GM18870 (cell line): Measurements from ENCODE around the gene GFOD1.
A peak's percentile ranks its signal among the peaks of the same experiment; 100 is the strongest.
"Not testable (repeated sequence)": the region's sequence is repeated elsewhere in the genome, so short reads cannot be mapped to it uniquely, and the experiment has no call there.

Experiments used
- ATAC-seq: cut with Tn5 transposase; IDR thresholded peaks from one replicate; pipeline ENCODE4 v1.9.1; 2021; ENCODE audit warnings: moderate library complexity; ENCODE audit not compliant: unreplicated experiment

Gene GFOD1

DNA sequence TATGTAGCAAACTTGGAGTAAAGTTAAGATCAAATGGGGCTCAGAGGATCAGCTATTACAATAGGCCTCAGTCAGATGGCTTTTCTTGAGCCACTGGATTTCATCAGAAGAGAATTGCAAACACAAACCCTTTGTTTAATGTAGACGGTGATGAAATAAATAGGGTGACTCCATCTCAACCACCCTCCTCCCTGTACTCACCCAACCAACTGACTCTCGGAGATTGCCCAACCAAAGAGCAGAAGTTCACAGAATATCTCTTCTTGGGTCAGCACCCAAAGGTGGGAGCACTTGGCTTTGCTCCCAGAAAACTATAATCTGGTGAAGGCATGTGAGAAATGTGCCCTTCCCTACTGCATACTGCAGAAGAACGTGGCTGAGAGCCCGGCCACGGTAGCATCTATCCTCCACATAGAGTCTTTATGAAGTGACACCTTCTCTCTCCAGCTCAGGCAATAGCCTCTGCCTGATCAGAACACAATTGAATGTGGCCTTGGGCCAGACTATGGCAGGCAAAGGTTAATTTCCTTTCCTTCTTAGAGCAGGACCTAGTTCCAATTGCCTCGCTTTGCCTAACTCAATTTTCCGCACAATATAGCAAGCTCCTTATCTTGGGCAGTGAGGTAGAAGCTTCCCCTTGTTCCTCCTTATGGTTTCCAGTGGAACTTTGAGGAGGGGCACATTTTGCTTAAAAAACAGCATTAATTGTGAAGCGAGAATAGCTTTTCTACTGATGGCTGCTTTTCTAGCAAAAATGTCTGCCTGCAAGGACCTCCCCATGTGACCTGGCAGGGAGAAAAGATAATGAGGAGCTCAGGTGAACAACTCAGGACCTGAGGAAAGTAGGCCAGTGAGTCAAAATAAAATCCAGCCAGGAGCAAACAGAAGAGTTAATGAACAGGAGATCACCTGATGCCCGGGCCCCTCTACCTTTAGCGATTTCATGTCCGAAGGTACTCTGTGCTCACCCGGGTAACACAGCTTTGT is 79.4 kb downstream of the GFOD1 start:
- ATAC-seq: no peak

DNA sequence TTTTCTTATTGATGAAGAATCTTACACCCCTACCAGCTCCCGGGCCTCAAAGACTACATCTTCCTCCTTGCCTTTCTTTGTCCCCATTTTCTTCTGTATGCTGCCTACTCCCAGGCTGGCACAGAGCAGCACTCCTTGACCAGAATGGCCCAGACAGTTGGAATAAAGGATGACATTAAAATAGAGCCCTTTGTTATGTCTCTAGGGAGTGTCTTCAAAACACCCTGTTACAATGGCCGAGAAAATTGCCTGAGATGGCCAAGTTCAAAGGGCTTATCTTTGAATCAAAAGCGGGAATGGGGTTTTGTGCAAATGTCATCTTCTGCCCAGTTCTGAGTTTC is 80.1 kb downstream of the GFOD1 start:
- ATAC-seq: no peak

DNA sequence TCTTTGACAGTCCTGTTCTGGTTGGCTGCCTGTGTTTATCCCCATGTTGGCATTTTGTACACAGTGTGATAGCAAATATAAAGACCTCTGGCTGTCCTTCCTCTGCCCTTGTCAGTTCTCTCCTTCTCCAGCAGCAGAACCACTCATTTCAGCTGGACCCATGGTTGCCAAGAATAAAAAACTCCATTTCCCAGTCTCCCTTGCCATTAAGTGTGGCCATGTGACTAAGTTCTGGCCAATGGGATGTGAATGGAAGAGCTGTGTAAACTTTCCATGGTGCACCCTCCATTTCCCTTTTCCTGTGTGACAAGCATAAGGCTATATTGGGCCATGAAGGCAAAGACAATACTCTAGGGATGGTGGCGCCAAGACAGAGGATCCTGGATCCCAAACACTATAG is 80.6 kb downstream of the GFOD1 start:
- ATAC-seq: no peak

DNA sequence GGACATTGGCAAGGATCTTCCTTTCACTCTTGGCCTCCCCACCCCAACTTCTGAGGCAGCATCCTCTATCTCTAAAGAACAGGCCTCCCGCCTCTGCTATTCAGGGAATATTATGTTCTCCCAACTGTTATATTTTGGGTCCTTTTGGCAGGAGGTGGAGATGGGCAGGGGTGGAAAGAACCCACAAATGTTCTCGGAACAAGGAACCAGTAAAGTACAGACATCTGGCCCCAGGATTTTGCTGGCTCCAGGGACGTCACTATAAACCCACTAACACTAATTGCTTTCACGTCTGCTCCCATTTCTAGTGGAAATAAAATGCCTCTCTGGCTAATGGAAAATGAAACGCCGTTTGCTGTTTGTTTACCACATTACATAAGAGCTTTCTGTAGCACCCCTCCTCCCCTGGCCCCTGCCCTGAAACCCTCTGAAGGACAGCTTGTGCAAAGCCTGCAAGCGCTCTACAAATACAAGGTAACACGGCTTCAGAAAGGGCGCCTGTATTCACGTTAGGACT is 81.4 kb downstream of the GFOD1 start:
- no peak for ATAC-seq

DNA sequence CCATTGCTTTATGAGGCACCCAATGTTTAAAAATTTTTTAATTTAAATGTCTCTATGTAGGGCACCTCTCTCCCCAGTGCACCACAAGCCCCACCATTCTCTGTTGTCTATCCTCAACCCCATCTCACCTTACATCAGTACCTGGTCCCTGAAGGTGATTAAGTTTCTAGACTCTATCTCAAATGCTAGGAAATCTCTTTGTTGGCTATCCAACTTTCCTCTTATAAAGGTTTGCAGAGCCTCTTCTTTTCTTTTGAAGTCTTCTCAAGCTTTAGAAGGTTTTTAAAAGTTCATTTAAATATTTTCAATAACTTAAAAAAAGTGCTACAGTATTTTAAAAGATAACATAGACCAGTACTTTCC is 82.5 kb downstream of the GFOD1 start:
- ATAC-seq: no peak

DNA sequence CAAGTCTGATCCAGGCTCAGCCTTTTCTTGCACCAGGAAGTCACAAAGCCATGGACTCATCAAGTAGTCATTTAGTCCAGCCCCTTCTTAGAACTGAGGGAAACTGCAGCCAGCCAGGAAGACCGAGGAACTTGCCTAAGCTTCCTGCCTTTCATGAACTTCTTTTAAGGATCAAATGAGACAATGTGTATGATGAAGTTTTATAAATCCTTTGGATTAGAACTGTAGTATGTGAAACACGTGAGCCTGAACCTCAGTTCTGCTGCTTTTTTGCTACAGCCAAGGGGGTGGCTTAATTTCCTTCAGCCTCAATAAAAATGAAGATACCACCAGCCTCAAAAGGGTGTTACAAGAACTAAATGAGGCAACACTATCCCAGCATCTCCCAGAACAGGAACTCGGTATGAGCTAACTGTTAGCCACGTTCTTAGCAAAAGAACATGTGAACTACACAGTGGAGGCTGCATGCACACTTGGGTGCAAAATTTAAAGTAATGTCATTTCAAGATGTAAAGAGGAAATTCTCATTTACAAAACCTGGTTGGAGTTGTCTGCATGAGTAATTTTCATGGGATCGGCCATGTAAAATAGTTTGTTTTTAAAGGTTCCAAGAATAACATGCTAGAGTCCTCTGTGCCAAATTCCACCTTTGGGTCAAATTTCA is 83.0 kb downstream of the GFOD1 start:
- no peak for ATAC-seq

DNA sequence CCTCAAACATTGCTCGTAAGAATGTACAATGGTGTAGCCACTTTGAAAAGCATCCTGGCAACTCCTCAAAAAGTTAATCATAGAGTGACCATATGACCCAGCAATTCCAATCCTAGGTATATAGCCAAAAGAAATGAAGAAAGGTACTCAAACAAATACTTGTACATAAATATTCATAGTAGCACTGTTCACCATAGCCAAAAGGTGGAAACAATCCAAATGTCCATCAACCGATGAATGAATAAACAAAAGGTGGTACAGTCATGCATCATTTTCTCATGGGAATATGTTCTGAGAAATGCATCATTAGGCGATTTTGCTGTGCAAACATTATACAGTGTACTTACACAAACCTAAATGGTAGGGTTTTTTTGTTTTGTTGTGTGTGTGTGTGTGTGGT is 84.7 kb downstream of the GFOD1 start:
- no peak for ATAC-seq

DNA sequence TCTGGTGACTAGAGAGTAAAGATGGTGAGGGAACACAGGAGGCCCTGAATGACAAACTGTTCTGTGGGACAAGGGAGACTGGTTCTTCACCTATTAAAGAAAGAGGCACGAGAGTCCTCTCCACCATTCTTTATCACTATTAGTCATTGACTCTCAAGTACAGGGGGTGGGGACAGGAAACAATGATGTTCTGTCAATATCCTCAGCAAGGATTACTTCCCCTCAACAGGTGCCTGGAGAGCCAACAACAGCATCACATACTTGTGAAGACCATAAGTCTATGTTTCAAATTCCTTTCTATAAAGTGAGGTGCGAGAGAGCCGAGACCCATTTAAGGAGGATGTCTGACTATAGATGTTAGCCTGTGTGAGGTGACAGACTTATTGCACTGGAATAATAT is 86.6 kb downstream of the GFOD1 start:
- ATAC-seq: no peak

DNA sequence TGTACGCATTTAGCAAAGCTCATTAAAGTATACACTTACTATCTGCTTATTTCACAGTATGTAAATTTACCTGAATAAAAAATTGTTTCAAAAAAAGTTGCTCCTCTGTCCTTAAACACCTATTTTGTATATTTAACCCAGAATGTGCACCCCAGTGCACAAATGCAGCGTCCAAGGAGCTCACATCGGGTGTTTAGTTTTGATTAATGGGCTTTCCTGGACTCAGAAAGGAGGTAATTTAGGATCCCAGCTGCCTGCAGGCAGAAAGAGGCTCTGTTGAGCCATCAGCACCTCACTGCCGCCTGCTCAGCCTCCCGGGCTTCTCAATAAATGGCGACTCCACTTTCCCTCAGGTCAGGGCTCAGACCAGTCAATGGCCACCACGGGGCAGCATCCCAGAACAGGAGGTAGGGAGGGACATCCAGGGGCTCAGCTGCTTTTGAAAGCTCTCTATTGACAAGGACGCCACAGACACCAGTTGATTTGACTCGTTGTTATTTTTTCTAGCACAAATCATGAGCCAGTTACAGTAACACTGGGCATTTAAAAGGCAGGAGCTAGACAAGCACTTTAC is 88.9 kb downstream of the GFOD1 start:
- ATAC-seq: no peak

DNA sequence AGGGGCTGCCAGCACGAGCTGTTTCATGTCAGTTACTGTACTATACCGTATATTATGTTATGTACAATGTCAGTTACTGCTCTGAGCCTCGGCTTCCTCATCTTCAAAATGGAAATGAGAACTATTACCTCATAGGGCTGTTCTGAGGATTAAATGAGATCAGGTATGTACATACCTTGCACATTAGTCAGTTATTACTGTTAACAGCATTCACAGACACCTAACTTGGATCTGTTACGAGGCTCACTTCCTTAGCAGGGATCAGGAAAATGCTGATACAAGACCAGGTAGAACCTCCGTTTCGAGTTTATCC is 89.4 kb downstream of the GFOD1 start:
- ATAC-seq: no peak

DNA sequence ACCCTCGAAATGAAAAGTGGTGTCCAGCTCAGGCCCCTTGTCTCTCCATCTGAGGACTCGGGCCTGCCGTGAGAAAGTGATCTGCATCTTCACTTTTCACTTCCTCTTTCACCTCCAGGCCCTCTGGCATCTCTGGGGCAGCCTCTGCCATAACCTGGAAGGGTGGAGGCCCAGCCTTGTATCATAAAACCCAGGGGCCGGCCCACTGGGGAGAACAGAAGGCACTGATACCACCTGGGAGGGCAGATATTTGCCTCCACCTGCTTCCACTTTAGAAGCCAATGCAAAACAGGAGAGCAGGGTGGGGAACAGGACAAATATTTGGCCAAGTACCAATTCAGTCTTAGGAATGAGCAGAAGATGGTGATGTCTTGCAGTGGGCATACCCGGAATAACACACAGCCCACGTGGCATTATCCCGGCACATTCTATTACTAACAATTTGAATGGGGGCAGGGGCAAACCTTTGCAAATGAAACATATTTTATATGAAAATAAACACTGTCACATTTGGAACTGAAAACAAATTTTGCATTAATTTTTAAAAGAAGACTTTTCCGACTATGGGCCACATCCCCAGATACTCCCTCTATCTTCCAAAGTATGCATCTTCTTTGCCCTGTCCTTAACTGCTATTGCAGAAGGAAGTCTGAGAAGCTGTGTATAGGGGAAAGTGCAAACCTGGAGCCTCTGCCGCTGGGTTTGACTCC is 89.9 kb downstream of the GFOD1 start:
- peak; percentile 82 for ATAC-seq

DNA sequence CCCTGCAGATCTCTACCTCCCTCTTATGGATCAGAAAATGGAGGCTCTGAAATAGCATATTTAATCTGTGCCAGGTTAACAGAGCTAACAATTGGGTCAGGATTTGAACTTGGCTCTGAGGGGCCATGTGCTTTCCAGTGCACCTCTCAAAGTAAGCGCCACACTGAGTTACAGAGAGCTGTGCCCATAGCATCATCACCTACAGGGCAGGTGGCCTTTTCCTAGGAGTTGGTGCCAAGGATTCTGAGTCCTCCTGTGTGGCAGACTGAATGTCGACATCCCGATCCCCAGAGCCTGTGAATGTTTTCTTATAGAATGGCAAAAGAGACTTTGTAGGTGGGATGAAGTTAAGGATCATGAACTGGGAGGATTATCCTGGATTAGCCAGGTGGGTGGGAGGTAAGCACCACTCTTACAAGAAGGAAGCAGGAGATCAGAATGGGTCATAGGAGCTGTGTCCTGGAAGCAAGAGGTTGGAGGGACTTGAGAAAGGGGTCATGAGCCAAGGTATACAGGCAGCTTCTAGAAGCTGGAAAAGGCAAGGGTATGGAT is 91.1 kb downstream of the GFOD1 start:
- ATAC-seq: no peak

DNA sequence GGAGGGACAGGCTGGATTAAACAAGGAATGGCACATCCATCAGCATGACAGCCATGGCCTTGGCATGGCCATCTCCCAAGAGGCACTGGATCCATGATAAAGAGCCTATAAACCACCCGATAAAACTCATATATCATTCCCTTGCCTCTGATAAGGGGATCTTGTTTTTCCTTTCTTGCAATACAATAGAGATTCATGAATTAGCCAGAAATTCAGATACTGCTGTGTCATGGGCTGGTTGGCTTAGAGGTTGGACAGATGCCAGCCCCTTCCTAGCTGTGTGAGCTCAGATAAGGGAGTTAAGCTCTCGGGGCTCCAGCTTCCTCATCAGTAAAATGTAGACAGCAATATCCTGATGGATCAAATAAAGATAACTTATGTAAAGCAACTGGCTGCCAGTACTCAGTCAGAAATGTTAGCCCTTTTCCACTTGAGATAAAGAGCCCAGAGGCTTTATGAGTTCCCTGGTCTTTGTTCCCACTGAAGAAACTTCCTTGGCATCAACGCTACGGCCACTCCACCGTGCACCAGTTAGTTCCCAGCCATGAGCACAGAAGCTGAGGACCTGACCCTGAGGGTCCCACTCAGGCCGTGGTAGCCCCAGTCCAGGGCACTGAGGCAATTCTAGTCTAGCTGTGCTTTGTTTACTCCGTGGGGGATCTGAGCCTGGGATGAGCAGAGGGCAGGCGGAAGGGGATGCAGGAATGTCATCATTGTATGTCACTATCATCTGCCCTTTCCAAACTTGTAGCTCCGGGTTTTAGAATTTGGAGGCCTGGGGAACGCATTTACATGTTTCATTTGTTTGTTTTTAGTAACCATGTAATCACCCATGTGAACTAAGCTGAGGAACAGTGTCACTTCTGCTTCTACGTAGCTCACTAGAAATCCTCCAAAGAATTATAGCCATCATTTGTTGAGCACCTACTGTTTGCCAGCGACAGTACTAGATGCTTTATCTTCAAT is 91.8 kb downstream of the GFOD1 start:
- no peak for ATAC-seq

DNA sequence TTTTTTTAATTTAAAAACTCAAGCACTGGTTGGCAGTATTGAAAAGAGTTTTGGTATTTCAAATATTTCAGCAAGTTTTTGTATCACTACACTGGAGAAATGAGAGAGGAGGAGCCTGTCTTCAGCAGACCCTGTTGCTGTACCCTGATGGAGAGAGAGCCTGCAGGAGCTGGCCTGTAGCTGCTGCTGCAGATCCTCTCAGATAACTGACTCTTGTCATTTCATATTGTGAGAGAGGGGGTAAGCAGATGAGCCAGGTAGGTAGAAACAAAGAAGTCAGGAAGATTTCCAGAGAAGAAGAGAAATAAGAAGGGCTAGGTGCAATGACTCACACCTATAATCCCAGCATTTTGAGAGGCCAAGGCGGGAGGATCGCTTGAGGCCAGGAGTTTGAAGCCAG is 94.9 kb downstream of the GFOD1 start:
- ATAC-seq: no peak

DNA sequence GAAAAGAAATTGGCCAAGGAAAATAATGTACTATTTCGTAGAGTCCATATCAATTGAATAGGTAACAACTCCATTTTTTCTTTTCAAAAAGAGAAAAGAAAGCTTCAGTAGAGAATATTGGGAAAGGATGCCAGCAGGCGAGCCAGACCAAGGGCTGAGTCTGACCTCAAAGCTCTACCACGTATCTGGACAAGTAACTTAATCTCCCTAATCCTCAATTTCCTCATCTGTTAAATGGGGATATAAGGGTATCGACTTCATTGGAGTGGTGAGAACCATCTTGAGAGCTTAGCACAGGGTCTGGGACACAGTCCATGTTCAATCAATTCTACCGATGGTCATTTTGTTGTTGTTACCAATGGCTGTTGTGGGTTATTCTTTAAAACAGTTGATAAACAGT is 95.9 kb downstream of the GFOD1 start:
- no peak for ATAC-seq

DNA sequence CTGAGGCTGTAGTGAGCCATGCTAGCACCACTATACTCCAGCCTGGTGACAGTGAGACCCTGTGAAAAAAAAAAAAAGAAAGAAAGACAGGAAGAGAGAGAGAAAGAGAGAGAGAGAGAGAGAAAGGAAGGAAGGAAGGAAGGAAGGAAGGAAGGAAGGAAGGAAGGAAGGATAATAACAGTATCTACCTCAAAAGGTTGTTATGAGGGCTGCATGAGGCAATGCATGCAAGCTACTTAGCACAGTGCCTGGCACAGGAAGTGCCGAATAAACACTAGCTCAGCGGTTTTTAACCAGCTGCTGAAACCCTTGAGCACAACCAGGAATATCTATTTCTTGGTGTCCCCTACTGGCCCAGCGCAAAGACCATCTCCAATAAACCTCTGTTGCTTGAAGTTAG is 96.7 kb downstream of the GFOD1 start:
- ATAC-seq: no peak

DNA sequence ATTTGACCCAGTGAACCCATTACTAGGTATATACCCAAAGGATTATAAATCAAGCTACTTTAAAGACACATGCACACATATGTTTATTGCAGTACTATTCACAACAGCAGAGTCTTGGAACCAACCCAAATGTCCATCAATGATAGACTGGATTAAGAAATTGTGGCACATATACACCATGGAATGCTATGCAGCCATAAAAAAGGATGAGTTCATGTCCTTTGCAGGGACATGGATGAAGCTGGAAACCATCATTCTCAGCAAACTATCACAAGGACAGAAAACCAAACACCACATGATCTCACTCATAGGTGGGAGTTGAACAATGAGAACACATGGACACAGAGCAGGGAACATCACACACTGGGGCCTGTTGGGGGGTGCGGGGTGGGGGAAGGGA is 98.2 kb downstream of the GFOD1 start:
- ATAC-seq: not testable (repeated sequence)

DNA sequence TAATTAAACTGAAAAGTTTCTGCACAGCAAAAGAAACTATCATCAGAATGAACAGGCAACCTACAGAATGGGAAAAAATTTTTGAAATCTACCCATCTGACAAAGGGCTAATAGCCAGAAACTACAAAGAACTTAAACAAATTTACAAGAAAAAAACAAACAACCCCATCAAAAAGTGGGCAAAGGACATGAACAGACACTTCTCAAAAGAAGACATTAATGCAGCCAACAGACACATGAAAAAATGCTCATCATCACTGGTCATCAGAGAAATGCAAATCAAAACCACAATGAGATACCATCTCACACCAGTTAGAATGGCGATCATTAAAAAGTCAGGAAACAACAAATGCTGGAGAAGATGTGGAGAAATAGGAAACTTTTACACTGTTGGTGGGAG is 98.6 kb downstream of the GFOD1 start:
- ATAC-seq: not testable (repeated sequence)

DNA sequence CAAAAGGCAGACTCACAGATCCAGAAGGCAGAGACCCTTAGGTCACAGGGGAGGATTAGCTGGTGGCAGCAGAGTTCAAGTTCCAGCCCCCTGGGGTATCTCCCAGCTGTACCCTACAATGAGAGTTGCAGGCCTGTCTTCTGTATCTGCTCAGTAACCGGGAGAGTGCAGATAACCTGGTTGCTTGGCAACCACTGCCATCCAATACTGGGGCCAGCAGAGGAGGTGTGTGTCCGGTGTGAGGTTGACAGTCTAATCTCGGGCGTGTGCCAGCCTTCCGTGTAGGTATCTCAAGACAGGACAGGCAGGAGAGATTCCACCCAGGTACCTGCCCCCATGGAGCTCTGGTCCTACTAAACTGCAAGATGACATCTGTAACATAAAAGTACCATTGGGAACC is 102.4 kb downstream of the GFOD1 start:
- ATAC-seq: no peak

DNA sequence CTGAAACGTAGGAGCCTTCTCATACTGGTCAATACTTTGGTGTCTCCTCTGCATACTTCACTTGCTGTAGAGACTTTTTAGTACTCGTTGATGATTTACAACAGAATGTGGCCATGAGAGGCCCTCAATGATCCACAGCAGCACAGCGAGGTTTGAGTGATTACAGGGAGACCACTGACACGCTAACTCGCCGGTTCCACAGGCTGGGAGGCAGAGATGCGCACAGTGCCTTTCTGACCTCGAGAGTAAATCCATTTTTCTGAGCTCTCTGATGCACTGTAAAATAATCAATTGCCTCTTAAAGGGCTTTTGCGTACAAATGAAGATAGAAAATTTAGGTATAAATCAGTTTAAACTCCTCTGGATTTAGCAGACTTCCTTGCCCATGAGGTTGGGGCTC is 102.9 kb downstream of the GFOD1 start:
- no peak for ATAC-seq
